ENCODE measurements around the gene C6.

C6 gene

DNA sequence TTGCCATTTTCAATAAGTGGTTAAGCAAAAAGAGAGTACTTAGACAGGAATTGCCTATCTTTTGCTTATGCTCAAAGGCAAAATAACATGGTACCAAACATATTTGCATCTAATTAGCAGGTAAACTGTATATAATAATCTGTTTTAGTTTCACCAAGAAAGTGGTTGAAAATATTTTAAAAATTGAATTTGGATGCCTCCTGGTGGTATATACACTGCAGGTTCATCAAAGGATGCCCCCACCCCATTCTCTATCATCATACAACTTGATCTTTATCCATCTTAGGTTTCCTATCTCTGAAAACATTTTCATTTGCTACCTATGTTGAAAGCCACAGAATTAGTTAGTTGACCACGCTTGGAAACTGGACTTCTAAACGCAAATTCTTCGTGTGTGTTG, 95.2 kb downstream of the C6 start:
- TF ChIP-seq GATA3 (IDR thresholded peaks at IDR 0.05; ENCODE audit: low read depth, low read length) (no peak), GATA2 (IDR thresholded peaks at IDR 0.05; ENCODE audit: low read depth, low read length) (no peak)

DNA sequence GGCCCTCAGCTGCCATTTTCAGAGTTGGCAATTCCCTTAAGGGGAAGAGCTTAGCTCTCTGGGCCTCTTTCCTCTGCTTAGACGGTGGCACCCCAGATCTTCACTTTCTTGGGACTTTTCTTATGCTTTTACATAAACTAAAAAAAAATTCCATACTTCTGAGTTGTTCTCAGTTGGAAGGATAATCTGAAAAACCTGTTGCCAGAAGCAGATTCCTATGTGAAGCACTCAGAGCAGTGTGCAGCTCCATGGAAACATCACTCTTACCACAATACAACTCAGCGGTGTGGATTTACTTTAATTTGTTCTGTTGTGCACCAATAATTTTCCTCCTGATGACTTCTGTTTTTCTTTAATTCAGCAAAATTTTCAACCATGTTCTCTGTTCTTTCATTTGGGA, 98.1 kb downstream of the C6 start:
- TF ChIP-seq GATA2 (IDR thresholded peaks at IDR 0.05; ENCODE audit: low read depth, low read length) (no peak), GATA3 (IDR thresholded peaks at IDR 0.05; ENCODE audit: low read depth, low read length) (no peak)

DNA sequence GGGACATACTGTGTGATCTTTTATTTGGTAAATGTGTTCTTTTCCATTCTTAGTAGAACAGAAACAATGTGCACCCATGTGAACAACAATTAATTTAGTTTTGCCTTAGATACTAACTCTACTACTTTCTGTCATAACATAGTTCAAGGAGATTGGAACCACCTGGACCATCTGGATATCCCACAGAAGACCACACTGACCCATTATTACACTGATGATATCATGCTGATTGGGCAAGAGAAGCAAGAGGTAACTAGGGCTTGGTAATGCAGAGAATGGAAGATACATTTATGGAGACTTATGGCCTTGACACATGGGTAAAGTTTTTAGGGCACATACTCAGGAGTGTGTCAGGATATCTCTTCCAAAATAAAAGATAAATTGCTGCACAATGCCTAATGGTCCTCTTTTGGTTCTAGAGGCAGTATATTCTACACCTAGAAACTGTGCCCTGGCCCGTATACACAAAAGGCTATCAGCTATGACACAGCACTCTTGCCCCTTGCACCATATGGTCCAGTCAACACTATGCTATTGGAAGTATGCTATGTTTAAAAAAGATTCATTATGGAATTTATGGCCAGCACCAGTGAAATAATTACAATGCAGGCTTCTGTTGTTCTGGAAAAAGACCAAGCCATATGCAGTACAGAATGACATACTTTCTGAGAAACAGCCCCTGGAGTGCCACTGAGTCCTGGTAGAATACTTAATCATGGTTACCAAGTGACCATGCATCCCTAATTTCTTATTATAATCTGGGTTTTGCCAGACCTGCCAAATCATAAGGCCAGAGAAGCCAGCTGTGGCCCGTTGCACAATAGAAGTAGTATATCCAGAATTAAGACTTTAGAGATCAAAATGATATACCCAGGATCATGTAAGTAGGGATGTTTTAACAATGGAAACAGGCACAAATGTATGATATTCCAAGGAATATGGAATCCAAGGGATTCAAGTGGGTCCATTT, 100.6 kb downstream of the C6 start:
- no peak for TF ChIP-seq GATA2 (IDR thresholded peaks at IDR 0.05; ENCODE audit: low read depth, low read length)
- no peak for TF ChIP-seq GATA3 (IDR thresholded peaks at IDR 0.05; ENCODE audit: low read depth, low read length)

DNA sequence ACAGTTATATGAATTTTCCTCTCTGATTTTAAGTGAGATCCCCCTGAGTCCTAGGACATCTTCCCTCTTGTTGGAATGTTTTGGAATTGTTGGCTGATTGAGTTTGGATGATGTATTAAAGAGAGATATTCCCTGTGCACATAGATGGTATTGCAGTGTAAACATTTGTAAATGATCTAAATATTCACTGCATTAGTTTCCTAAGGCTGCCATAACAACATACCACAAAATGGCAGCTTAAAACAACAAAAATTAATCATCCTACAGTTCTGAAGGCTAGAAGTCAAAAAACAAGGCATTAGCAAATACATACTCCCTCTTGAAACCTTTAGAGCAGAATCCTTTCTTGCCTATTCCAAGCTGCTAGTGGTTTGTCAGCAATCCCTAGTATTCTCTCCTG, 104.1 kb downstream of the C6 start:
- TF ChIP-seq GATA3 (IDR thresholded peaks at IDR 0.05; ENCODE audit: low read depth, low read length) (no peak), GATA2 (IDR thresholded peaks at IDR 0.05; ENCODE audit: low read depth, low read length) (no peak)

DNA sequence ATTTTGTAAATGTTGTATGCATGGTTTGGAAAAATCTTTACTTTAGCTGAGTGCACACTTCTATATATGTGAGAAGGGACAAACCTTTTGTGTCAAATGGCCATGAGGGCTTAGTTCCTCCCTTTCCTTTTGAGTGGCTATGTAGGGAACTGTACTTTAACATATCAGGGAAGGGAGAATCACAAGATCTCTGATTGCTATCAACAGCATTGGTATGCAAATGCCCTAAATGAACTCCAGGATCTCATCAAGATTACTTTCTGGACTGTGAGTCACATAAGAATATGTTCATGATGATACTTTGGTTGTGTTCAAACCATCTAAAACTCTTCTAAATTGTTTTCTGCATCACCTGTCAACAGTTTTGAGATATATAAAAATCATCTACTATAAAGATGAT, 111.0 kb downstream of the C6 start:
- TF ChIP-seq GATA3 (IDR thresholded peaks at IDR 0.05; ENCODE audit: low read depth, low read length): no peak
- TF ChIP-seq GATA2 (IDR thresholded peaks at IDR 0.05; ENCODE audit: low read depth, low read length): no peak

DNA sequence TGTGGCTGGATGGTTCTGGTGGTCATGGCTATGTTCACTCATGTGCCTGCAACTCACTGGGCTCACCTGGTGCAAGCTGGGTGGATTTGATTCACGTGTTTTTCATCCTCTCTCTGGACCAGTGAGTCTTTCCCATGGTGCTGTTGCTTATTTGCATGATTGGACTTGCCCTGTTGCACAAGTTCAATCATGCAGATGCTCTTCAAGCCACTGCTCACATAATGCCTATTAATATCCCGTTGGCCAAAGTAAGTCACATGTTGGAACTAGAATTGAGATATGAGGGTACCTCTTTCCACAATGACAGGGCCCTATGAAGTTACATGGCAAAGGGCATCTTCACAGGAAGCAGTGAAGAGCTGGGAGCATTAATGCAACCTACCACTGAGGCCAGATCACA, 115.7 kb downstream of the C6 start:
- TF ChIP-seq GATA2 (IDR thresholded peaks at IDR 0.05; ENCODE audit: low read depth, low read length): no peak

DNA sequence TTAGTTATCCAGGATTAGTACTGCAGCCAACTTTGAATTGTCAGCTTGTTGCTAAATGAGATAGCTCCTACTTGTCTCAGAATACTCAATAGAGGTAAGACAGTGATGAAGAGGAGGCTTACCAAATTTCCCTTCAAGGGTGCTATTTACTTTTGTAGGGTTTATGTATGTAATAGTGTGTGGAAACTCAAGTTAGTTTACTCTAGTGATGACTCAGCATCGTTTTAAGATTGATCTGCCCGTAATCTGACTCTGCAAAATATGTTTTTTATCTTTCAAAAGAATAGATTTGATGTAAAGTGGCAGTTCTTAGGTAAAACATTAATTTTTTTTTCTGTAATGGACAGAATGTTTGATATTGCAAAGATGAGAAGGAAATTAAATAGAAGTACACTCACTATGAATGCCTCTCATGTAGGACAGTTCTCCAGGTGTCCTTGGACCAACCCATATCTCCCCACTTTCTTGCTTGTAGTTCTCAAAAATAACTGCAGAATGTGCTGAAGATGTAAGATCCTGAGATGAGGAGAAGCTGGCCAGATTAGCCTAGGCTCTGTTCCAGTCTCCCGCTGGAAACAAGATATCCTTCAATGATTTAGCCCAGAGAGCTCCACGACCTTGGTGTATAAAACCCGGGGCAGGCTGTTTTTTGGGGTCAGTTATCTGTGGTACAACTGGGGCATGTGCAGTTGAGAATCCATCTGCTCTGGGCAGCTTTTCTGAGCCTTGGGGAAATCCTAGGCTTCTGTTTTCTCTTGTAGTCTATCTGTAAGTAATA, 117.8 kb downstream of the C6 start:
- TF ChIP-seq GATA2 (IDR thresholded peaks at IDR 0.05; ENCODE audit: low read depth, low read length) (no peak), GATA3 (IDR thresholded peaks at IDR 0.05; ENCODE audit: low read depth, low read length) (no peak)

DNA sequence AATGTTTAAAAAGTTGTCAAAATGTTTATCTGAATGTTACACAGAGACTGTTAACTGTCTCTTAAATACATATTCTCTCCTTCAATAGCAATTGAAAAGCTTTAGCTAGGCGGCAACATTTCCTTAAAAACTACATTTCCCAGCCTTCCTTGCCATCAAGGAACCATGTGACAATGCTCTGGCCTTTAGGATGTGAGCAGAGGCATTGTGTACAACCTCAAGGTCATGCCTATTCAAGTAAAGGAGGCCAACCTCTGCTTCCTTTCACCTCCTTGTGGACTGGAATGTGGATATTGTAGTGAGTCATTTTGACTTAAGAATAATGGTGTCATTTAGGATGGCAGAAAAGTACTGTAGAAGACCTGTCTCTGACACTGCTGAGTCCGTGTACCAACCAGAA, 118.5 kb downstream of the C6 start:
- TF ChIP-seq GATA3 (IDR thresholded peaks at IDR 0.05; ENCODE audit: low read depth, low read length): no peak
- TF ChIP-seq GATA2 (IDR thresholded peaks at IDR 0.05; ENCODE audit: low read depth, low read length): no peak

DNA sequence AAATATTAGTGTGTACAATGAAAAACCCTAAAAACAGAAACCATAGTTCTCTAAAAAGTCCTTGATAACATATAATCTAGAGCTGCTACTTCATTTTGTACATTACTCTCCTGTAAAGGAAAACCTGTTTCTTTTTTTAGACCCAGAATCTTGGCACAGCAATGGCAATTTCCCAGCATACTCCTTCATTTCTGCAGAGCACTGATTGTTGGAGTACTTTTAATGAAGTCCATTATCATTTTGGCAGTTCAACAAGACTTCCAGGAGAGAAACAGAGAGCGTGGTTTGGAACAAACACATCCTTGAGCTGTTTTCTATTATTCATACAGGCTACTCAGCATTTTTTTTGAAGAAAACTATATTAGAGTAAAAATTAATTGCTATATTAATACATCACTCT, 119.5 kb downstream of the C6 start:
- no peak for TF ChIP-seq GATA2 (IDR thresholded peaks at IDR 0.05; ENCODE audit: low read depth, low read length)
- no peak for TF ChIP-seq GATA3 (IDR thresholded peaks at IDR 0.05; ENCODE audit: low read depth, low read length)
